Activated T-cell treated with anti-CD3 and anti-CD28 coated beads for 1 hour (primary cell): ENCODE measurements around the gene TUBB2B.
"Not testable (repeated sequence)": the region's sequence is repeated elsewhere in the genome, so short reads cannot be mapped to it uniquely, and the experiment has no call there.

Experiments used
- DNase-seq: peaks from one replicate; pipeline ENCODE4 v3.0.0-alpha.2; 2020; ENCODE audit warnings: low read depth

TUBB2B gene

GRCh38 chr6:3209114-3210023 lies 18.1 kb downstream of the TUBB2B start:
- no peak for DNase-seq

GRCh38 chr6:3208775-3209113 lies 18.7 kb downstream of the TUBB2B start:
- DNase-seq, result no peak

- no peak for DNase-seq
Observed at GRCh38 chr6:3208098-3208774, 19.2 kb downstream of the TUBB2B start.

- no peak for DNase-seq
Observed at GRCh38 chr6:3206339-3207015, 21.0 kb downstream of the TUBB2B start.

- DNase-seq, result no peak
Observed at GRCh38 chr6:3205913-3206312, 21.5 kb downstream of the TUBB2B start.

GRCh38 chr6:3204921-3205320 lies 22.5 kb downstream of the TUBB2B start:
- no peak for DNase-seq

- no peak for DNase-seq
Observed at GRCh38 chr6:3202999-3203696, 24.3 kb downstream of the TUBB2B start.

- no peak for DNase-seq
Observed at GRCh38 chr6:3201388-3201787, 26.1 kb downstream of the TUBB2B start.

- no peak for DNase-seq
Observed at GRCh38 chr6:3200682-3201081, 26.8 kb downstream of the TUBB2B start.

- DNase-seq, result no peak
Observed at GRCh38 chr6:3199382-3199781, 28.1 kb downstream of the TUBB2B start.

- not testable (repeated sequence) for DNase-seq
Observed at GRCh38 chr6:3197734-3198133, 29.7 kb downstream of the TUBB2B start.

GRCh38 chr6:3196770-3197169 lies 30.7 kb downstream of the TUBB2B start:
- DNase-seq, result no peak

- DNase-seq, result no peak
Observed at GRCh38 chr6:3195695-3196497, 31.6 kb downstream of the TUBB2B start.

- no peak for DNase-seq
Observed at GRCh38 chr6:3195420-3195694, 32.1 kb downstream of the TUBB2B start.

GRCh38 chr6:3194535-3195419 lies 32.7 kb downstream of the TUBB2B start:
- no peak for DNase-seq

- DNase-seq, result no peak
Observed at GRCh38 chr6:3193102-3193849, 34.2 kb downstream of the TUBB2B start.

- DNase-seq, result no peak
Observed at GRCh38 chr6:3190779-3191178, 36.7 kb downstream of the TUBB2B start.

- no peak for DNase-seq
Observed at GRCh38 chr6:3190056-3190455, 37.4 kb downstream of the TUBB2B start.

- not testable (repeated sequence) for DNase-seq
Observed at GRCh38 chr6:3189192-3189591, 38.3 kb downstream of the TUBB2B start.

- DNase-seq, result no peak
Observed at GRCh38 chr6:3188262-3188661, 39.2 kb downstream of the TUBB2B start.
